COLO829 (cell line): Measurements from ENCODE around the gene CPNE1.
"Not testable (repeated sequence)": the region's sequence is repeated elsewhere in the genome, so short reads cannot be mapped to it uniquely, and the experiment has no call there.

ENCODE experiments used
- DNase-seq: peaks from one replicate; pipeline ENCODE4 v3.0.0; 2012; ENCODE audit warnings: low spot score

CPNE1 gene

DNA sequence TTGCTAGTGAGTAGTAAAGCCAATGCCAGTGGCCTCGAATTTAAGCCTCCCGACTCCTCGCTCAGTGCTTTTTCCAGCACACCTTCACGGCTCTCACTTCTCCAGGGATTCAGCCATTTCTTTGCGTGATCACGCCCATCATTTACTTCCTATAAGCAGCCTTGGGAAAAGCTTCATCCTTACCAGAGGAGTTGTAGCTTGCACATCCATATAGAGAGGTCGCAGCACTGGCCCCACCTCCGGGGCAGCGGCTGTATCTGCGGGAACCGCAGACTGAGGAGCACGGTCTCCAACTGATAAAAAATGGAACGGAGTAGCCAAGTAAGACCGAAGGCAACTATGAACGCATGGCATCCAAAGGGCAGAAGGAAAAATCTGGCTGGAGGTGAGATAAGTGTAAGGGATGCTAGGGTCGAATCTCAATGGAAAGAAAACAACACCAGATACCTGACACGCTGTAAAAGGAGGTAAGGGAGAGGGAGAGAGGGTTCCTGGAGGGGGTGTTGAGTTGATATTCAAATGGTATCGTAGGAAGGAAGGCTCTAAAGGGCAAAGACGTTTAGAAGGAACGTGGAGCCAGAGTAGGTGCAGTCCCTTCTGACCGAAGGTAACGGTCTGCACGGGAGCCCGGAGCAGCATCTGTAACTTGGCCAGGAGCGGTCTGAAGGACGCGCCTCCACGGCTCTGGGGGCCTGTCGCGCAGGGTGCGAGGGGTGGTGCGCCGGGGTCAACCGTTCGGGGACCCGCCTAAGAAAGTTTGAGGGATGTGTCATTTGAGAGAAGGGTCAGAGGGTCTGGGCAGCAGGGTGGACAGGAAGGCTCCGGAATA is 33.8 kb upstream of the CPNE1 start:
- no peak for DNase-seq

DNA sequence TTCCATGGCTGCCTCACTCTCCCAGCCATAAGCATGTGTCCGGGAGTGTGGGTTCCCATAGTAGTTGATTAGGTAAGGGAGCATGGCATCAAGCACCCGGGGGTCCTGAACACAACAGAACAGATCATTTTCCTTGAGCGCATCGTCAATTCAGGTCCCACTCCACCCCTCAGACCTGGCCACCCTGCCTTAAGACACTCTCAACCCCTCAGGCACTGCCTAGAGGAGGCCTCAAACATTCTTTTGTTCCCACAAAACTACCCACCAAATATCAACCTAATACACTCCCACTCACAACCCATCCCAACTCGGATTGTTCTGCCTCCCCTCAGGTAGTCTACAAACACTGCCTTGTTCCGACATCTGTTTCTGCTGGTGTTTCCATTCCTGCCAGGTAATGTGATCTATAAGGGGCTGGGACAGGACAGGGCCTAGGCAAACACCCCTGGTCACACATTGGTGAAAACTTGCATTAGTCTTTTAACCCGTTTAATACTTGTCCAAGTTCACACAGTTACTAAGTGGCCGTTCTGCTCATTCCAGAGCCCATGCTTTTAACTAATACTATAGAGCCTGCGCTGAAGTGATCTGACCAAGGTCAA is 33.1 kb upstream of the CPNE1 start:
- DNase-seq: no peak

DNA sequence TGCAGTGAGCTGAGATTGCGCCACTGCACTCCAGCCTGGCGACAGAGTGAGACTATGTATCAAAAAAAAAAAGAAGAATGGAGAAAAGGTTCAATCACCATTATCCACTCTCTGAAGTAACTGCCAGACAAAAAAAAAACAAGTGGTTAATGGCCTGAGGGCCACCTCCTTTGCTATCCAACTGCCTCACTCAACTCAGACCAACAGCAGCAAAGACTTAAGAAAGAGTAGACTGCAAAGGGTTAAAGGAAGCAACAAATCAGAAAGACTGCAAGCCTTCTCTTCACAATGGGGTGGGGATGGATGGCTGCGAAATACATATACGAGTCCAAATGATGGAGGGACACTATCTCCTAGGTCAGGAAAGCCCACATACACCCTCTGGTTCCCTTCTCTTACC is 31.3 kb upstream of the CPNE1 start:
- no peak for DNase-seq

DNA sequence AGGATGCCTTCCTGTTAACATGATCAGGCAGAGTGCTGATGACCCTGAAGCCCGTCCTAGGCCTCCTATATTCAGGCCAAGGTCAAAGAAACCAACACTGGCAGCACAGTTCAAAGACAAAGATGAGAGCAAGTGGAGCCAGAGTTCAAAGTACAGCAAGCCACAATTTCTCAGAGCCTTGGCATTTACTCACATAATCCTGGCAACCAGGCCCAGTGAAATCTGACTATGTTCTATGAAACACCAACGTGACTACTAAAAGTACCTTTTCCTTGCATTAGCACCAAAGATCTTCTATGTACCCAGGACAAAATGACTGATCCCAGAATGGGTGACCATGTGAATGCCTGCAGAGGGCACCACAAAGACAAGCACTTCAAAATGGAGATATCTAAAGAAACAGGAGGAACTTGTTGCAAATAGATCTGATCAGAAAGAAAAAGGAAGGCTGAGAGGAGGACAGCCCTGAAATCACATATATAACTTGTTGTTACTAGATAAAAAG is 30.6 kb upstream of the CPNE1 start:
- DNase-seq: no peak

DNA sequence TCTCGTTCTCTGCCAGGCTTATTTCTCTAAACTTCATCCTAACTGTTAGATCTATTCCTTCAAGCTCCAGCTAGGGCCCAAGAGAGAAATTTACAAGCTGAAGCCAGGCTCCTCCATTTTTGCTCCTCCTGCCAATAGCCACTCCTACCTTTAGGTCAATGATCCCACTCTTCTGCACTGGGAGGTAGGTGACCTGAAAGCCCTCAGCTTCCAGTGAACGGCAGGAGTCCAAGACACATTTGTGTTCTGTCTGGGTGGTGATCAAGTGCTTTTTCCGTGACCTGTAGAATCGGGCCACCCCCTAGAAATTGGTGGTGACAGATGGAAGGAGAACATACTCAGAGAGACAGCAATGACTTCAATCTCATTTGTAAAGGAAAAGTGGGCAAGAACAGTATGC is 25.6 kb upstream of the CPNE1 start:
- no peak for DNase-seq

DNA sequence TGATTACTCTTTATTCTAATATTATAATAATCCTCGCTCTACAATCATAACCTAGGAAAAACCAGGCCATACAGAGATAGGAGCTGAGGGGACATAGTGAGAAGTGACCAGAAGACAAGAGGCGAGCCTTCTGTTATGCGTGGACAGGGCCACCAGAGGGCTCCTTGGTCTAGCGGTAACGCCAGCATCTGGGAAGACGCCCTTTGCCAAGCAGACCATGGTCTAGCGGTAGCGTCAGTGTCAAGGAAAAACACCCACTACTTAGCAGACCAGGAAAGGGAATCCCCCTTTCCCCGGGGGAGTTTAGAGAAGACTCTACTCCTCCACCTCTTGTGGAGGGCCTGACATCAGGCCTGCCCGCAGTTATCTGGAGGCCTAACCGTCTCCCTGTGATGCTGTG is 22.2 kb upstream of the CPNE1 start:
- not testable (repeated sequence) for DNase-seq

DNA sequence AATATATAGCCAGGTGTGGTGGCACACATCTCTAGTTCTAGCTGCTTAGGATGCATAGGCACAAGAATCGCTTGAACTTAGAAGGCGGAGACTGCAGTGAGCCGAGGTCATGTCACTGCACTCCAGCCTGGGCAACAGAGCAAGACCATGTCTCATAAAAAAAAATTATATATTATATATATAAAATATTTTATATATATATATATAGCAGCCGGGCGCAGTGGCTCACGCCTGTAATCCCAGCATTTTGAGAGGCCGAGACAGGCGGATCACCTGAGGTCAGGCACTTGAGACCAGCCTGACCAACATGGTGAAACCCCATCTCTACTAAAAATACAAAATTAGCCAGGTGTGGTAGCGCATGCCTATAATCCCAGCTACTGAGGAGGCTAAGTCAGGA is 20.7 kb upstream of the CPNE1 start:
- not testable (repeated sequence) for DNase-seq

DNA sequence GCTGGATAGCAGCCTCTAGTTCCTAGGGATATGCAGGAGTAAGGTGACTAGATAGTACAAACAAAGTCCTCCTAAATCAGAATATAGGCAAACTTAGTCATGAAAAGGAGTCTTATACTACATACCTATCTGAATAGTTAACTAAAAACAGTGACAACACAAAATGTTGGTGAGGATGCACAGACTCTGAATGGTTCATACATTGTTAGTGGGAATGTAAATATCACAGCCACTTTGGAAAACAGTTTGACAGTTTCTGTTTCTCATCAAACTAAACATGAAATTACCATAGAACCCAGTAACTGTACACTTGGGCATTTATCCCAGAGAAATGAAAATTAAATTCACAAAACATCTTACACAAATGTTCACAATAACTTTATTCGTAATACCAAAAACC is 17.3 kb upstream of the CPNE1 start:
- DNase-seq: no peak

DNA sequence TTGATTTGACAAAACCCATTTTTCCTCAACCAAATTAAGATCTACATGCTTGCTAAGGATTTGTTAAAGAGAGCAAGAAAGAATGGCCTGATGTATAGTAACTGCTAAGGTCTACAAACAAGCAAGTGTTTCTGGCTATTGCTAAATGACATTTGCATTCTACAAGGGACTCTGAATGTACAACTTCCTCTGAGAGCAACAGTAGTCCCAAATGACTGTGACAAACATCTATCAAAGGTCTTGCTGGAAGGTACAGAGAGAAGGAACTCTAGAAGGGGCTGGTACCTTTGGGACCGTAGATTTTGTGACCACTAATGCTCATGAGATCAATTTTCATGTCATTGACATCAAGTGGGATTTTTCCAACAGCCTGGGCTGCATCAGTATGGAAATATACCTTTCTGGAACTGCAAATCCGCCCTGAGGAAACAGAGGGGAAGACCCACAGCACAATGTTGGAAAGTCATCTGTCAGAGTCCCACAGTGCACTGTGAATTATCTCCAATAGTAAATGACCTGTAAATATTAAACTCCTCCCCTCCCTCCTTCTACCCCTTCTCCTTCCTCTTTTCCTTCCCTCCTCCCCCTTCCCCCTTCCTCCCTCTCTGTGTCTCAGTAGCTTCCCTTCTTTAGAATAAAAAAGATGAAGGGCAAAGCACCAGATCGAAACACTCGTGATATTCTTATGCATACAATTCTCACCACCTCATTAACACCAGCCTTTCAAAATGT is 15.9 kb upstream of the CPNE1 start:
- no peak for DNase-seq

DNA sequence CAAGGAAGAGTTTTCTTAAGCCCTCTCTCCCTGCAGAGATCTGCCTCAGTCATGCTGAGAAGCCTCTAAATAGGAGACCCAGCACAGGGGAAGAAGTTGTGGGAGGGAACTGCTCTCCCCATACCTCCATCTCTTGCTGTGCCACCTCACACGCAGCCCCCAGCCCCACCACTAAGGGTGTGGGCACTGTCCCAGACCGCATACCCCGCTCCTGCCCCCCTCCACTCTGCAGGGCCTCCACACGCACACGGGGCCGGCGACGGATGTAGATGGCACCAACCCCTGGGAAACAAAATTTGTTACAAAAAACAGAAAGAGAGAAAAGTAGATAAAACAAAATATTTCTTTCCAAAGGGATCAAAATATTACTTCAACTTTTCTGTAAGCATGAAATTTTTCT is 10.2 kb upstream of the CPNE1 start:
- no peak for DNase-seq

DNA sequence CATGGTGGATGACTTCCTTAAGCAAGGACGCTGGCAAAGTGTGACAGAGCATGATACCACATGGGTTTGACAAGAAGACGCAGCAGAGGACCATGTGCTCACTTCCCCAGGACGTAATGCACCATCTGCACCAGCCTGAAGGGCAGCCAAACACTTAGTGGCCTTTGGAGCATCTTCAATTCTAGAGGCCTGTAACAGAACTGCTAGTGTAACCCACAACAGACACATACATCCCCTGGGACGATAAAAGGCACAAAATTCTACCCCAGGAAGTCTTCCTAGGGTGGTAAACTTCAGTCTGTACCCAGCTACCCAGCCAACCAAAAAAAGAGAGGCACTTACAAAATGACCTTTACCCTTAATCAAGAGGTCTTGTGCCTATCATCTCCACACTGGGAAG is 9.2 kb upstream of the CPNE1 start:
- DNase-seq: no peak

DNA sequence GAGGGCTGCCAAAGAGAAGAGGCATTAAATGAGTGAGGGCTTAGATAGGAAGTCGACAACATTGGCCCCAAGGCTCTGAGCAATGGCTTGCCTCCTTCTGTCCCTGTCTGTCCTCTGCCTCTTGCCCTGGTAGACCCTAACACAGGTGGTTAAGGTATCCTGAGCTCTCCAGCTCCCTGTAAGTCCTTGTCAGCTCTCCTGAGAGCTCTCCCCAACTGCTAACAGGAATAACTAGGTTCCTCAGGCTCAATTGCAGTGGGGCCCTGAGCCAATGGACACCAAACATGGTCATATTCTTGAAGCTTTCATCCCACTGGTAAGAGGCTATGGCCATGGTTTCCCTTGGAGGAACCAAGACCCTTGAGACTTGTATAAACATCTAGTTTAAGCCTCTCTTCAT is 5.0 kb upstream of the CPNE1 start:
- DNase-seq: no peak

DNA sequence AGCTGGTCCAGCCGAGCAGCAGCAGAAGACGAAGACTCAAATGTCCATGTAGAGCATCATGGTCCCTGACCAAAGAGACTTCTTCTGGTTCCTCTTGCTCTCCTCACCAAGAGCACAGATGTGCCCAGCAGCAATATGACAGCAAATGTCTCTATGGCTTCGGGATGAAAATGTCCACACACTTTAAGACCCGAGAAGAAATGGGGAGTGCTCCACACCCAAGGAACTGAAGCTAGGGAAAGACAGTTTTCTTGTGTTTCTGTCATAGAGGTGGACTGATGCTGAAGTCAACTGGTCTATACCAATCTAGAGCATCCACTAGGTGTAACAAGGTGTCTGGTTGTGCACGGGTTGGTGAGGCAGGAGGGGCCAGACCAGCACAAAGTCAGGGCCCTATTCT is 4.5 kb upstream of the CPNE1 start:
- DNase-seq: no peak

DNA sequence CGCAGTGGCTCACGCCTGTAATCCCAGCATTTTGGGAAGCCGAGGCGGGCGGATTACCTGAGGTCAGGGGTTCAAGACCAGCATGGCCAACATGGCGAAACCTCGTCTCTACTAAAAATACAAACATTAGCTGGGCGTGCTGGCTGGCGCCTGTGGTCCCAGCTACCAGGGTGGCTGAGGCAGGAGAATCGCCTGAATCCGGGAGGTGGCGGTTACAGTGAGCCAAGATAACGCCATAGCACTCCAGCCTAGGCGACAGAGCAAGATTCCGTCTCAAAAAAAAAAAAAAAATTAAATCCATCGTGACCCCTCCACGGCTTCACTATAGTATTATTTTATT is 1.2 kb upstream of the CPNE1 start:
- DNase-seq: no peak

DNA sequence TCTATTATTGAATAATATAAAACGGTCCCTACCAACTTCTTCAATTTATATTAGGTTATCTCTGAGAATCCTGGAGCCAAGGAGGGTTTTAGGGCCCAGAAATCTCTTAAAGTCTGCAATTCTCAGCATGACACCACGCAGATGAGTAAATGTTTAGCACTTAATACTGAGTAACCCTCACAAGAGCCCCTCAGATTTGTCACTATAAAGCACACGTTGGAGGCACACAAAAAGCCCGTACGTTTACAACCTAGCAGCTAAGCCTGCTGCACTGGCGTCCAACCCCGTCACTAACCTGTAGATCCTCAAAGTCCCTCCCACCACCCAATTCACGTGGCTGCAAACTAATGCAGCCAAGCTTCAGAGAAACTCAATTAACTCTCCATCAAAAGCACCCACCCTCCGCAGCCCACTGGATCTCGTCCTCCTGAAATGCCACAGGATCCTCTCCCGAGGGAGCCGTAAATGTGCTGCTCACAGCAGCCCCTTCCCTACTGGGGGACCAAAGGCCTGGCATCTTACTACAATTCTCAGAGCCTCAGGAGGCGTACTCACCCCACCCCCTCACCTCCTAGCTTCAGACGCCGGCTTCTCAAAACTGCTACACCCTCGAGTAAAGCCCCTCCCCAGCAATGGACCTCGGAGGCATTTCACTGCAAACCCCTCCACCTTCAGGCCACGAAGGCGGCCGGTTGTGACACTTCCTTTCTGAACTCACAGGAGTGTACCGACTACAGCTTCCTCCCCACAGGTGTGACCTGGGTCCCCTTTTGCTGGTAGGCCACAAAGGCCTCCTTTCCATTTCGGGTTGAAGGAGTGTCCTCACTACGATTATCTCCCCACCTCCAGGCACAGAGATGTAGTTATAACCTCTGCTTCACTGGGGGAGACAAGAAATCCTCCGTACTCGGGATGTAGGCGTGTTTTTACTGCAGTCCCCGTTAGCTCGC is 909 bp downstream of the CPNE1 start:
- peak; percentile 31 for DNase-seq

DNA sequence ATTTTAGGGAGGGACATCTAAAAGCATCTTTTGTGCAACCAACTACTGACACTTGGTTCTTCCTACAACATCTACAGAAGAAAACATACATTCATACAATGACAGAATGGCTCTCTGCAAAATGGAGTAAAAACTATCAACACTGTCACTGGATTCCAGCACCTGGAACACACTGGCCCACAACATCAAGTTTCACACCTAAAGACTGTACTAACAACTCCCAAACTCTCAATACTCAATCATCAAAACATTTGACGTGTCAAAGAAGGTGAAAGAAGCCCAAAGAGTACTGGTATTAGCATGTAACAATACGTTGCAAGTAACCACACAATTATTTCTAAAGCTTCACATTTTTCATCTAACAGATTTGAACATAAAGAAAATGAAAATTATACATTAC is 2.1 kb downstream of the CPNE1 start:
- DNase-seq: no peak

DNA sequence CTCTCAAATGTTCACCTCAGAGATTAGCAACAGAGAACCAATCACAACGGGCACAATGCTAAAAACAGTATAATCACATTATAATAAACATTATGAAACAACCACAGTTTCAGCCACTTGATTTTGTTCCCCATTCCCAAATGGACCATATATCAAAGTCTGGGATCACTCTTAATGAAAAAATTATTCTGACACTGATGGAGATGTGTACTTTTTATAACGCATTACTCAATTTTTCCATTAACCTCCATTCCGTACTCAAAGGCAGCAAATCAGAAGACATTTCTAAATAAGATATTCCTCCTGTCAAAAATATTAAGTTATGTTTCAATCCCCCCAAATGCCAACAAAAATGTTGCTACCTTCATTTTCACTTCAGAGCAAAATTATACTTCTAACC is 2.8 kb downstream of the CPNE1 start:
- no peak for DNase-seq

DNA sequence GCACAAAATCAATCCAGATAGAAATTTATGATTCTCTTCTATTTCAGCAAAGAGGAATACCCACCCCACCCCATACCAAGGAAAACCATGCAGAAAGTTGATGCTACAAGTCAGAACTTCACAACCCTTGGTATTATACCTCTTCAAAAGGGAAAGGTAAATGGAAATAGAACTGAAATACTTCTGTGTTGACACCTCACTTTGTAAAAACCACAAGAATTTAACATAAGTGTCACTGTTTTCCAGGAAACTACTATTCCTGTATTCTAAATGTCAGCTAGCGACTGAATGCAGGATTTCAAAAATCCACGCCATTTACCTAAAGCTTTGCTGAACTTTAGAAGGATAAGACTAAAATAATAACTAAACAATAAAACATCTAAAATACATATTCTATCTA is 3.6 kb downstream of the CPNE1 start:
- no peak for DNase-seq

DNA sequence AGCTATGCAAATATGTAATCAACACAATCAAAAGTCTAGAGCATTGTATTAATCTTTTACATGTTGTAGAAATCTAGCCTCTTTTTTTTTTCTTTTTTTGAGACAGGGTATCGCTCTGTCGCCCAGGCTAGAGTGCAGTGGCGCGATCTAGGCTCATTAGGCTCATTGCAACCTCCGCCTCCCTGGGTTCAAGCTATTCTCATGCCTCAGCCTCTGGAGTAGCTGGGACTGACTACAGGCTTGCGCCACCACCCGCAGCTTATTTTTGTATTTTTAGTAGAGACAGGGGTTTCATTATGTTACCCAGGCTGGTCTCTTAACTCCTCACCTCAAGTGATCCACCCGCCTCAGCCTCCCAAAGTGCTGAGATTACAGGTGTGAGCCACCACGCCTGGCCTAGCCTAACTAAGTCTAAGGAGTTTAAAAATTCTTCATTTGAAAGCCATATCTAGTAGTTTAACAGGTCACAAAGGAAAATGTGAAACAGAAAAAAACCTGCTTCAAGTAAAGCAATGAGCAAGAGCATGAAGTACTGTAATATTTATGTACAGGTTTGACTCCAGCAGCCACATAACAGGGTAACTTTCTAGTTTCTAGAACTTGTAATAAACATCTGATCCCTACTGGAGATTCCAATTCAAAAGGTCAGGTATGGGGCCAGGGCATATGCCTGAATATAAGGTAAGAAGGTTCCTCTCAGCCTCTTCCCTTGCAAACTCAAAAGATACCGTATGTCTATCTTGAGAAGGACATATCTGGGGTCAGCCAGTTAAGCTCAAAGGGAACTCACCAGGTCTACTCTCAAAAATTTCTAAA is 4.4 kb downstream of the CPNE1 start:
- DNase-seq: no peak

DNA sequence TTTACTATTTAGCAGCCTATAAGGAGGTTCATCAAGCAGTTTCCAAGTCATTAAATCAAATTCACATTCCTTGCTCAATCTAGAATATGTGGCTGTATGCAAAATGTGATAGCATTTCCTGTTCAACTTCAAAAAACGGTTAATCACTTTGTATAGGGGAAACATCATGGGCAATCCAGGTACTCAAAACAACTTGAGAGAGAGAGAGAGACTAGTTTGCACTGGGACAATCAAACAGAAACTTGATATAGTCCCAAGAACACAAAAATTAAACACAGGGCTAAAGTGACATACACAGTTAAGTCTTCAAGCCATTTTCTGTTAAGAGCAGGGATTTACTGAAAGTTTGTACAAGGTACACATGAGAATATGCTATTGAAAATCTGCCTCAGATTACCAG is 7.4 kb downstream of the CPNE1 start:
- no peak for DNase-seq

DNA sequence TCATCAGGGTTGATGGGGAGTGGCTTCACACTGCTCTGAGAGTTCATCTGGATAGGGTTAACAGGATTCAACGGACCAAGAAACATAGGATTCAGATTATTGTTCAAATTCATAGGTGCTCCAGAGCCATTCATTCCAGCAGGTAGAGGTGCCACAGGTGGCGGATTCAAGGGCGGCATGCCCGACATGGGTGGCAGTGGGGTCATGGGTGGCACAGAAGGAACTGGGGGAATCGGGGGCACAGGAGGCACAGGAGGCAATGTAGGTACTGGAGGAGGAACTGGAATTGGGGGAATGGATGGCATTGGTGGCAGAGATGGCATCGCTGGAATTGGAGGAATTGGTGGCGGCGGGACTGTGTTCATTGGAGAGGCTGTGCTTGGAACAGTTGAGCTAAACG is 10.3 kb downstream of the CPNE1 start:
- no peak for DNase-seq
